HCT116 (cell line): ENCODE results near the gene MECP2. TPM values are rescaled to one million over a fixed set of nuclear protein-coding genes. Genes with fewer than 3 reads are reported as not detected.

Experiments
- ATAC-seq: fragments of 200-7000 bp; cut with Tn5 transposase; 2 replicates; pipeline ENCODE4 v1.9.1; 2020; ENCODE audit warnings: mild to moderate bottlenecking, moderate library complexity
- BruUV-seq: library from RNA; stranded (reverse); fragments of 400-500 nt; replicated peaks from 2 replicates; lab custom pipeline; 2021; lab: Mats Ljungman, UMichigan
- CTCF ChIA-PET: fragments of 300-600 bp; sonication (Branson Sonifier 250); formaldehyde crosslinking; loops from one replicate; lab custom pipeline; 2021; ENCODE audit warnings: antibody characterized with exemption; lab: Charles Lee
- POLR2A ChIA-PET: fragments of 300-600, 350-600 bp; sonication (Branson Sonifier 250); formaldehyde crosslinking; loops from one replicate; lab custom pipeline; 2021; ENCODE audit warnings: antibody characterized with exemption; lab: Charles Lee
- RAD21 ChIA-PET, 2 experiments: fragments of 300-600 bp; sonication (Branson Sonifier 250); formaldehyde crosslinking; loops; one replicate each; lab custom pipeline; 2023; ENCODE audit warnings: low total read pairs in 2 of 2; ENCODE audit not compliant: uncharacterized antibody in 2 of 2, unreplicated experiment in 2 of 2, low non-redundant PET in 1 of 2; lab: Charles Lee
- DNase-seq: peaks from one replicate; pipeline ENCODE4 v3.0.0-alpha.2; 2010; ENCODE audit warnings: low read depth, low spot score
- H2AFZ ChIP-seq: fragments of 200-600 bp; shearing (Covaris generic), sonication (generic); 2 replicates; pipeline ENCODE4 v1.6.1; 2017; ENCODE audit warnings: low read depth, mixed run types, mixed read lengths, antibody characterized with exemption, low read length; ENCODE audit not compliant: poor library complexity, severe bottlenecking
- H3K27ac ChIP-seq: 2 replicates; pipeline ENCODE4 v1.5.1; 2012; ENCODE audit warnings: low read depth, low read length
- H3K27me3 ChIP-seq: fragments of 200-600 bp; sonication (generic); 2 replicates; pipeline ENCODE4 v1.6.1; 2016; ENCODE audit warnings: mixed run types, low read length, mixed read lengths; ENCODE audit not compliant: insufficient read depth
- H3K36me3 ChIP-seq, 2 experiments: fragments of 200-500 bp in 1 of 2; fragments of 200-600 bp in 1 of 2; sonication (Bioruptor generic) in 1 of 2; sonication (generic) in 1 of 2; 2 replicates each; pipeline versions ENCODE4 v1.5.1 to v1.6.1; 2014 to 2016; ENCODE audit warnings: low read length in 2 of 2, inconsistent platforms in 1 of 2, mixed read lengths in 1 of 2, mixed run types in 1 of 2; ENCODE audit not compliant: insufficient read depth in 2 of 2, control insufficient read depth in 1 of 2
- H3K4me1 ChIP-seq, 2 experiments: fragments of 200-600 bp in 1 of 2; sonication (generic) in 1 of 2; 2 replicates each; pipeline versions ENCODE4 v1.5.1 to v1.6.1; 2012 to 2017; ENCODE audit warnings: low read length in 2 of 2, inconsistent platforms in 1 of 2, mild to moderate bottlenecking in 1 of 2, mixed read lengths in 1 of 2, mixed run types in 1 of 2, moderate library complexity in 1 of 2; ENCODE audit not compliant: insufficient read depth in 2 of 2, control insufficient read depth in 1 of 2
- H3K4me2 ChIP-seq: fragments of 200-600 bp; sonication (generic); 2 replicates; pipeline ENCODE4 v1.6.1; 2017; ENCODE audit warnings: mixed run types, low read length, mixed read lengths
- H3K4me3 ChIP-seq, 2 experiments: fragments of 200-600 bp in 1 of 2; sonication (generic) in 1 of 2; replicated peaks in 1 of 2; 2 replicates each; pipeline ENCODE4 v1.5.1; 2011 to 2016; ENCODE audit warnings: low read length in 2 of 2, control low read depth in 1 of 2, low read depth in 1 of 2, mild to moderate bottlenecking in 1 of 2, mixed read lengths in 1 of 2, mixed run types in 1 of 2
- H3K79me2 ChIP-seq: fragments of 200-600 bp; sonication (generic); 2 replicates; pipeline ENCODE4 v1.6.1; 2017; ENCODE audit warnings: mild to moderate bottlenecking, mixed run types, low read length, moderate library complexity, mixed read lengths; ENCODE audit not compliant: insufficient read depth
- H3K9ac ChIP-seq: fragments of 200-600 bp; sonication (generic); 2 replicates; pipeline ENCODE4 v1.6.1; 2016; ENCODE audit warnings: low read length, mixed read lengths
- H3K9me2 ChIP-seq: fragments of 200-600 bp; sonication (generic), shearing (Covaris generic); 2 replicates; pipeline ENCODE4 v1.6.1; 2017; ENCODE audit warnings: mixed run types, mild to moderate bottlenecking, moderate library complexity; ENCODE audit not compliant: insufficient read depth
- H3K9me3 ChIP-seq, 2 experiments: fragments of 200-500 bp in 1 of 2; fragments of 200-600 bp in 1 of 2; sonication (Bioruptor generic) in 1 of 2; sonication (generic) in 1 of 2; 2 replicates each; pipeline ENCODE4 v1.6.1; 2014 to 2017; ENCODE audit warnings: low read length in 2 of 2, mixed read lengths in 2 of 2, inconsistent platforms in 1 of 2, low read depth in 1 of 2, mild to moderate bottlenecking in 1 of 2, mixed run types in 1 of 2, moderate library complexity in 1 of 2; ENCODE audit not compliant: control insufficient read depth in 1 of 2, insufficient read depth in 1 of 2
- H4K20me1 ChIP-seq: fragments of 200-600 bp; sonication (generic), shearing (Covaris generic); 2 replicates; pipeline ENCODE4 v1.6.1; 2017; ENCODE audit warnings: mixed run types, mild to moderate bottlenecking, moderate library complexity; ENCODE audit not compliant: insufficient read depth
- ATF3 ChIP-seq: IDR thresholded peaks from 2 replicates; pipeline ENCODE4 v1.6.1; 2012
- CTCF ChIP-seq, 3 experiments: fragments of 200-600 bp in 1 of 3; sonication (generic) in 1 of 3; IDR thresholded peaks in 2 of 3; conservative IDR thresholded peaks in 1 of 3; 2 replicates each; pipeline ENCODE4 v1.5.1; 2012 to 2017; ENCODE audit warnings: low read depth in 2 of 3, low read length in 2 of 3, antibody characterized with exemption in 1 of 3, borderline replicate concordance in 1 of 3, control low read depth in 1 of 3, mild to moderate bottlenecking in 1 of 3, mixed read lengths in 1 of 3, mixed run types in 1 of 3, moderate library complexity in 1 of 3; ENCODE audit not compliant: insufficient read depth in 1 of 3
- EGR1 ChIP-seq: IDR thresholded peaks from 2 replicates; pipeline ENCODE4 v1.6.1; 2012; ENCODE audit warnings: low read depth
- ELF1 ChIP-seq: IDR thresholded peaks from 2 replicates; pipeline ENCODE4 v1.6.1; 2012; ENCODE audit warnings: low read depth, borderline replicate concordance
- EZH2 ChIP-seq: fragments of 200-600 bp; sonication (generic); IDR thresholded peaks from 2 replicates; pipeline ENCODE4 v1.6.1; 2017; ENCODE audit warnings: antibody characterized with exemption, mixed run types
- POLR2A ChIP-seq: IDR thresholded peaks from 2 replicates; pipeline ENCODE4 v1.7.0; 2011; ENCODE audit warnings: borderline replicate concordance; ENCODE audit not compliant: insufficient read depth, insufficient read length; ENCODE audit errors: extremely low read depth
- RAD21 ChIP-seq: IDR thresholded peaks from 2 replicates; pipeline ENCODE4 v1.6.1; 2012; ENCODE audit warnings: low read depth, mild to moderate bottlenecking
- REST ChIP-seq: IDR thresholded peaks from 2 replicates; pipeline ENCODE4 v1.6.1; 2012; ENCODE audit warnings: low read depth
- SP1 ChIP-seq: IDR thresholded peaks from 2 replicates; pipeline ENCODE4 v1.6.1; 2012; ENCODE audit warnings: low read depth
- TCF7L2 ChIP-seq: IDR thresholded peaks from 2 replicates; pipeline ENCODE4 v1.7.0; 2011; ENCODE audit warnings: borderline replicate concordance, inconsistent platforms; ENCODE audit not compliant: insufficient read depth, insufficient read length; ENCODE audit errors: extremely low read depth
- YY1 ChIP-seq: IDR thresholded peaks from 2 replicates; pipeline ENCODE4 v1.6.1; 2011; ENCODE audit warnings: low read length, low read depth, moderate library complexity, mild to moderate bottlenecking; ENCODE audit not compliant: insufficient replicate concordance; ENCODE audit errors: extremely low read depth
- intact Hi-C: fragments of 100-400 bp; cut with micrococcal nuclease; formaldehyde crosslinking; loops from 2 replicates; pipeline ENCODE4 v1.10.0; 2022
- total RNA-seq: library from RNA; stranded (reverse); gene quantifications from one replicate; pipeline ENCODE4 v1.2.1, GENCODE V29; 2021; ENCODE audit not compliant: unreplicated experiment
- TF ChIP-seq, protein P1 (sequence below): IDR thresholded peaks from 2 replicates; pipeline ENCODE4 v1.6.1; 2011; ENCODE audit warnings: mild to moderate bottlenecking, low read length, moderate library complexity; ENCODE audit not compliant: insufficient replicate concordance; ENCODE audit errors: extremely low read depth

MECP2 gene
- total RNA-seq, 1 experiment from 2014 or later = 32.4 TPM

DNA sequence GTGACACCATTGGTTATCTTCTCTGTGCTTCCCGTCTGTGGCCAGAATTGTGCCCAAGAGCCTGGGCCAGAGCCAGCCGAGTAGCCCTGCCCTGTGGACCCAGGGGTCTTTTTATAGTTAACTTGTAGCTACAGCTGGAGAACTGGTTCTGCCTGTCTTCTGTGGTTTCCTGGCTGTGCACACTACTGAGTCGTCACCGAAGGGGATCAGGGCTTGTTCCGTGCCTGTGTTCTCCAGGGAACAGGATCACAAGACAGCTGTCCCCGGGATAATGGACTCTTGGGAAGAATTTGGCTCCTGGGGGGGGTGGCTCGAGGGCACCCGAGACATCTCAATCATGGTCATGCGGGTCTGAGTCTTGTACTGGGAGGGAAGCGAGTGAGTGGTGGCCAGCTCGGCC is 24.4 kb upstream of the MECP2 start:
- Histone ChIP-seq H3K9ac (no peak overlapping the region), H4K20me1 (no peaks in the 10 kb centered on the region), H3K27ac (no peak overlapping the region), H3K4me3 (no peak overlapping the region), H3K4me1 (peaks cover 7 to 15% of the 10 kb centered on the region in 2 experiments; a peak in 2 of 4 replicates), H3K36me3 (no peaks in the 10 kb centered on the region), H3K9me3 (no peaks in the 10 kb centered on the region), H3K79me2 (no peaks in the 10 kb centered on the region), H3K27me3 (no peaks in the 10 kb centered on the region), H2AFZ (no peak overlapping the region), H3K4me2 (no peak overlapping the region), H3K9me2 (no peaks in the 10 kb centered on the region)
- RAD21 ChIA-PET = interaction anchor here in 1 of 2 experiments (0.7 kb wide), 1 partner anchor 358 kb away, joined by 3 read pairs; no protein-coding TSS in a partner anchor
- CTCF ChIA-PET = no interaction called here
- DNase-seq = no peak
- no peak for ATAC-seq
- no TSS peak for BruUV-seq
- intact Hi-C loops = no loop called here
- no peak for TF ChIP-seq EGR1
- TF ChIP-seq, protein P1, sequence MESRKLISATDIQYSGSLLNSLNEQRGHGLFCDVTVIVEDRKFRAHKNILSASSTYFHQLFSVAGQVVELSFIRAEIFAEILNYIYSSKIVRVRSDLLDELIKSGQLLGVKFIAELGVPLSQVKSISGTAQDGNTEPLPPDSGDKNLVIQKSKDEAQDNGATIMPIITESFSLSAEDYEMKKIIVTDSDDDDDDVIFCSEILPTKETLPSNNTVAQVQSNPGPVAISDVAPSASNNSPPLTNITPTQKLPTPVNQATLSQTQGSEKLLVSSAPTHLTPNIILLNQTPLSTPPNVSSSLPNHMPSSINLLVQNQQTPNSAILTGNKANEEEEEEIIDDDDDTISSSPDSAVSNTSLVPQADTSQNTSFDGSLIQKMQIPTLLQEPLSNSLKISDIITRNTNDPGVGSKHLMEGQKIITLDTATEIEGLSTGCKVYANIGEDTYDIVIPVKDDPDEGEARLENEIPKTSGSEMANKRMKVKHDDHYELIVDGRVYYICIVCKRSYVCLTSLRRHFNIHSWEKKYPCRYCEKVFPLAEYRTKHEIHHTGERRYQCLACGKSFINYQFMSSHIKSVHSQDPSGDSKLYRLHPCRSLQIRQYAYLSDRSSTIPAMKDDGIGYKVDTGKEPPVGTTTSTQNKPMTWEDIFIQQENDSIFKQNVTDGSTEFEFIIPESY = no peak
- TF ChIP-seq RAD21 = no peak
- no peak for TF ChIP-seq TCF7L2
- no peak for TF ChIP-seq CTCF (IDR thresholded peaks at IDR 0.05 in 2 of 3, conservative IDR thresholded peaks at IDR 0.05 in 1 of 3; ENCODE audit: borderline replicate concordance in 1 of 3, insufficient read depth in 1 of 3, low read depth in 2 of 3, low read length in 2 of 3)
- no peak for TF ChIP-seq REST
- TF ChIP-seq ATF3 = no peak
- TF ChIP-seq ELF1 = no peak
- no peak for TF ChIP-seq POLR2A
- no peak for TF ChIP-seq EZH2
- no peak for TF ChIP-seq SP1
- TF ChIP-seq YY1 = no peak
- POLR2A ChIA-PET = no interaction called here
